GM21723 (cell line): Measurements from ENCODE around the gene HMCN2.

ENCODE experiments used
- ATAC-seq: cut with Tn5 transposase; IDR thresholded peaks from one replicate; pipeline ENCODE4 v1.9.1; 2021; ENCODE audit warnings: mild to moderate bottlenecking, moderate library complexity; ENCODE audit not compliant: unreplicated experiment

The HMCN2 gene

DNA sequence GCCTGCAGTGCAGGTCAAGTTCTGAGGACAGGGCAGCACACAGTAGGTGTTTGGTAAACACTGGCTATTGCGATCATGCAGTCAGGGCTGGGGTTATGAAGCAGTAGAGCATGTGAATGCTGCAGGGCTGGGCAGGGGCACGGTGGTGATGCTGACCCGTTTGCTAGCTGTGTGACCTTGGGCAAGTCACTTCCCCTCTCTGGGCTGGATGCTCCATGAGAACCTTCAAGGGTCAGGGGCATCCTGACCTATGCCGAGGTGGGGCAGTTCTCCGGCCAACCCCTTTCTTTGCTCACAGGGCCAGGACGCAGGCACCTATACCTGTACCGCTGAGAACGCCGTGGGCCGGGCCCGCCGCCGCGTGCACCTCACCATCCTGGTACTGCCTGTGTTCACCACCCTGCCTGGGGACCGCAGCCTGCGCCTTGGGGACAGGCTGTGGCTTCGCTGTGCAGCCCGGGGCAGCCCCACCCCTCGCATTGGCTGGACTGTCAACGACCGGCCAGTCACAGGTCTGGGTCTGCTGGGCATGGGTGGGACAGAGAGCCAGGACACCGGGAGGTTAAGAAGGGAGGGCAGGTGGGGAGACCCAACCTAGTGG lies 140.2 kb downstream of the HMCN2 start:
- no peak for ATAC-seq

DNA sequence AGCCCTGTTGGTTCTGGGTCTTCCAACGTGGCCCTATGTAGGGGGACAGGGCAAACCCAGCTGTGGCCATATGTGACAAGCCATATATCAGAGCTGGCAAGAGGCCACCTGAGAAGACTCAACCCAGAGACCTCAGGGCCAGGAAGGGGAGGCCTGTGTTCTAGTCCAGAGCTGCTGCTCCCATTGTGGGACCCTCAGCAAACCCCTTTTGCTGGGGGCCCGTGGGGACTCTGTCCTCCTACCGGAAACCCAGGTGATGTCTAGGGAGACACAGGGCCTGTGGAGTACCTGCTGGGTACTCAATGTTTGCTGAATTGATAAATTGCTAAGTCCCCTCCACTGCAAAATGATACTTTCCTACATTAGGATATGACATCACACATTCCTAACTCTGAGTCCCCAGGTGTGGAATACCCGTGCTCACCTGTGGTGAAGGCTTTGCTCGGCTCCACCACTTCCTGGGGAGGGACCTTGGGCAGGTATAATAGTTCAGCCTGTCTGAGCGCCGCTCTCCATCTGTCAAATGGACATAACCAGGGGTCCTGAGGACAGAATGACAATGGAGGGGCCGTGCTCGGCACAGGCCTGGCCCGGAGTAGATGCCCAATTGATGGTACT lies 140.8 kb downstream of the HMCN2 start:
- no peak for ATAC-seq

DNA sequence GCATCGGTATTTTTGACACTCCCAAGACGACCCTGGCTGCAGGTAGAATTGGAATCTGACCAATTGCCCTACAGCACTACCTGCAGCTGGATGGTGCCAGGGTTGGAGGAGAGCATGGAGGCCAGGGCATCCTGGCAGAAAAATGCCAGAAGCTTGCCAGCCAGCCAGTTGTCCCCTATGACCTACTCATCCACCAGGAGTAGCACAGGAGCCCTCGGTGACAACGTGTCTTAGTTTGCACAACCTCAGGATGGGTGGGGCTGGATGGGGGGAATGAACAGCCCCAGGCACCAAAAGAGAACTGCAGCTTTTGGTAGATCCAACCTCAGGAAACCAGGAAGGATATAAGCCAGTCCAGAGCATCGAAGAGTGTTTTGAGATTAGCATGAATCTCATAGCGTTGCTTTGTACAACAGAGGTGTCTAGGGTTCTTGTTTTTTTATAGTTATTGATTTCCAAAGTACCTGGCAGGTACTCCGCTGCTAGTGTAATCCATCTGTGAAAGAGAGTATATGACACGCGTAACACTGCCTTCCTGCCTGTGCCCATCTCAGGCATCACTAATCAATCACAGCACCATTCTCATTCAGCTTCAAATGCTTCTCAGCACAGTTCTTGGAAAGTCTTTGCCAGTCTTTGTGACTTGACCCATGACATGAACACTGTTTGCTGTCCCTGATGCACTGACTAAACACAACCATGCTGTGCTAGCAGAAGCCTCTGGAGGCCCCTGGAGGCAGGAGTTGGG lies 142.5 kb downstream of the HMCN2 start:
- no peak for ATAC-seq

DNA sequence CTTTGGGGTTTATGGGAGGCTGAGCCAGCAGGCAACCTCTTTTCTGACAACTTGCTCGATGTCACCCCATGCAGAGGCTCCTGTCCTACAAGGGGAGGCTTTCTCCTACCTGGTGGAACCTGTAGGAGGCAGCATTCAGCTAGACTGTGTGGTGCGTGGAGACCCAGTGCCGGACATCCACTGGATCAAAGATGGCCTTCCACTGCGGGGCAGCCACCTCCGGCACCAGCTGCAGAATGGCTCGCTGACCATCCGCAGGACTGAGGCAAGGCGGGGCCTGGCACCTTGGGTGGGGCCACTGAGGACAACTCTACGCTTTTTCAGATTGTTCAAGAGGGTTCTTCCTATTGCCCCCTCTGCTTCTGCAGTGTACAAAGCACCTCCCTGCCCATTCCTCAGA lies 143.1 kb downstream of the HMCN2 start:
- ATAC-seq = no peak

DNA sequence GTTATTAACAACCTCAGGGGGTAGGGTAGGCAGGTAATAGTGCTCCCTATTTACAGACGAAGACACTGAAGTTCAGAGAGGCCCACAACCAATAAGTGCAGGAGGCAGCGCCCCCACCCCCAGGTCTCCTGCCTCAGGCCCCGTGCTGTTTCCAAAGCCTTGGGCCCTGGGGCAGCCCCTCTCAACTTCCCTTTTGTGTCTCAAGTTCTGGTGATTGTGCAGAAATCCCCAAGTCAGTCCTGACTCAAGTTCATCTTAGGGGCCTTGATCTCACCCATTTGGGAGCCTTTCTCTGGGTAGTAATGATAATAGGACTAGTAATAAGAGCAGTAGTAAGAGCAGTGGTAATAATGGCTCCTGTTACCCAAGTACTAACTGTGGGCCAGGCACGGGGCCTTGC lies 143.7 kb downstream of the HMCN2 start:
- ATAC-seq = no peak

DNA sequence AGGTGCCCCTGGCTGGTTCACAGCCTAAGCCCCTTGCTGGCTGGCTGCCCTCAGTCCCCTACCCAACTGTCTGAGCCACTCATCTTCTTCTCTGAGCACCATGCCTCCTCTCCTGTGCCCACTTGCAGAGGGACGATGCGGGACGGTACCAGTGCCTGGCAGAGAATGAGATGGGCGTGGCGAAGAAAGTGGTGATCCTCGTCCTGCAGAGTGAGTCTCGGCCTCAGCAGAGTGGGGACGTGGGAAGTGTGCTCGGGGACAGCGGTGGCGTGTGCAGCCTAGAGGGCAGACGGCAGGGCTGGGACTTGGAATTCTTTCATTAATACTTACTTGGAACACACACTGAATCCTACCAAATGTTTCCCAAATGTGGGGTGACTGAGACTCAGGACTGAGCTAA lies 144.9 kb downstream of the HMCN2 start:
- no peak for ATAC-seq

DNA sequence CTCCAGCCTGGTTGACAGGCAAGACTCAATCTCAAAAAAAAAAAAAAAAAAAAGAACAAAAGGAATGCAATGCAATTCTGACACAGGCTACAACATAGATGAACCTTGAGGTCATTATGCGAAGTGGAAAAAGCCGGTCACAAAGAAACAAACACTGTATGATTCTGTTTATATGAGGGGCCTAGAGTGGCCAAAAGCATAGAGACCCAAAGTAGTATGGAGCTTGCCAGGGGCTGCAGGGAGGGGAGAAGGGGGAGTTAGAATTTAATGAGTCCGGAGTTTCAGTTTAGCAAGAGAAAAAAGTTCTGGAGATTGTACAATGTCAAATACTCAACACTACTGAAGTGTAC lies 146.0 kb downstream of the HMCN2 start:
- no peak for ATAC-seq

DNA sequence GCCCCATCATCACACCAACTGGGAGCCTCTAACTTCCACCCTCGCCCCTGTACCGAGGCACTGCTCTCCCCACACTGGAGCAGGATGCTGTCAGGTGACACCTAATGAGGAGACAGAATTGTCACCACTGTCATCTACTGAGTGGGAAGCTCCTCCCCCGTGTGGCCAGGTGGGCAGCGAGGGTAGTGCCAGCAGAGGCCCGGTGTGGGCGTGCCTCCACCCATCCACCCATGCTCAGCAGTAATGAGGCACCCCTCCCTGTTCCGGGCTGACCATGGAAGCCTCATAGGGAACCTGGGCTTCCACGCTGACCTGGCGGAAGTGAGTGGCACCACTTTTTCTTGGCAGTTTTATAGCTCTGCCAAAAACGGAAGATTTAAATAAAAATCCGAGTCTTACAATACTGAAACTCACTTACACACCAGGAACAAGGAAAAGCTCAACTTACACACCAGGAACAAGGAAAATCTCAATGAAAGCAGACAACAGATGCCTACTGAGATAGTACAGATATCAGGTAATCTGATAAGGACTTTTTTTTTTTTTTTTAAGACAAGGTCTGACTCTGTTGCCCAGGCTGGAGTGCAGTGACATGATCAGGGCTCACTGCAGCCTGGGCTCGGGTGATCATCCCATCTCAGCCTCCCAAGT lies 148.6 kb downstream of the HMCN2 start:
- no peak for ATAC-seq

DNA sequence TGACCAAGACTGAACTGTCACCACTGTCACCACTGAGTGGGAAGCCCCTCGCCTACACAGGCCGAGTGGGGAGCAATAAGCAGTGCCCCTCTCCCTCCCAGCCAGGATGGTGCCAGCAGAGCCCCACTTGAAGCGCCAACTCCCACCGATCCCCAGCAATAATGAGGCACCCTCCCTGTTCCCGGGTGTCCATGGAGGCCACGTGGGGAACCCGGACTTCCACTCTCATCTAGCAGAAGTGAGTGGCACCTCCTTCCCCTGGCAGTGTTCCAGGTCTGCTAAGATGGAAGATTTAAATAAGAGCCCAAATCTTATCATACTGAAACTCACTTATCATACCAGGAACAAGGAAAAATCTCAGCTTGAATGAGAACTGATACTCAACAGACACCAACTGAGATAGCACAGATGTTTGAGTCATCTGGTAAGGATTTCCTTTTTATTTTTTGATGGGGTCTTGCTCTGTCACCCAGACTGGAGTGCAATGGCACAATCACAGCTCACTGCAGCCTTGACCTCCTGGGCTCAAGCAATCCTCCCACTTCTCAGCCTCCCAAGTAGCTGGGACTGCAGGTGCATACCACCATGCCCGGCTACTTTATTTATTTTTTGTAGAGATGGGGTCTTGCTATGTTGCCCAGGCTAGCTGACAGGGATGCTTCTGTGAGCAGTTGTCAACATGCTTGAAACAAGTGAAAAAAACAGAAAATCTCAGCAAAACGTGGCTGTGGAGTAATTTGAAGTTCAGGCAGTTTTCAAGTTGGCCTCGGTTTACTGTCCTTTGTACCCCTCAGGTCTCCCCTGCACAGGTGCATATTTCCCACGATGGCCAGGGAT lies 149.6 kb downstream of the HMCN2 start:
- no peak for ATAC-seq

DNA sequence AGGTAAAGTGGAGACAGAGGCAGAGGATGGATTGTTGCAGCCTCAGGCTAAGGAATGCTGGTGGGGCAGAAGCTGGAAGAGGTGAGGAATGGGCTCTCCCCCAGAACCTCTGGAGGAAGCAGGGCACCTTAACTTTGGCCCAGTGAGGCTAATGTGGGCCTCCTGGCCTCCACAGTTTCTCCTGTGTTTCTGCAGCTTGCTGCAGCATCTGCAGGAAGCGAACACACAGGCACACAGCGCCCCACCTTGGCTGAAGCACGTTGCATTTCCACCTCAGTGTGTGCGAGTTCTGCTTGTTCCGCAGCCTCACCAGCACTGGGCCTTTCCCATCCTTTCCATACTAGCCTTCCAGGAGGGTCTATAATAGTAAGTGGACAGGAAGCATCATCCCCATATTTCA lies 152.0 kb downstream of the HMCN2 start:
- ATAC-seq = no peak

DNA sequence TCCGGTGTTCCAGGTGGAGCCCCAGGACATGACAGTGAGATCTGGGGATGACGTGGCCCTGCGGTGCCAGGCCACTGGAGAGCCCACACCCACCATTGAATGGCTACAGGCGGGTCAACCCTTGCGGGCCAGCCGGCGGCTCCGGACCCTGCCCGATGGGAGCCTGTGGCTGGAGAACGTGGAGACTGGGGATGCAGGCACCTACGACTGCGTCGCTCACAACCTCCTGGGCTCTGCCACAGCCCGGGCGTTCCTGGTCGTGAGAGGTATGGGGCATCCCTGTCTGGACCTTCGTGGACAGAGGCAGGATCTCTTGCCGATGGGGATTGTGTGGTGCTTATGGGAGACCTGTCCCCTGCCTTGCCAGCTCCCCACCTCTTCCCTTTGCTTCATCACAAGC lies 153.2 kb downstream of the HMCN2 start:
- no peak for ATAC-seq

DNA sequence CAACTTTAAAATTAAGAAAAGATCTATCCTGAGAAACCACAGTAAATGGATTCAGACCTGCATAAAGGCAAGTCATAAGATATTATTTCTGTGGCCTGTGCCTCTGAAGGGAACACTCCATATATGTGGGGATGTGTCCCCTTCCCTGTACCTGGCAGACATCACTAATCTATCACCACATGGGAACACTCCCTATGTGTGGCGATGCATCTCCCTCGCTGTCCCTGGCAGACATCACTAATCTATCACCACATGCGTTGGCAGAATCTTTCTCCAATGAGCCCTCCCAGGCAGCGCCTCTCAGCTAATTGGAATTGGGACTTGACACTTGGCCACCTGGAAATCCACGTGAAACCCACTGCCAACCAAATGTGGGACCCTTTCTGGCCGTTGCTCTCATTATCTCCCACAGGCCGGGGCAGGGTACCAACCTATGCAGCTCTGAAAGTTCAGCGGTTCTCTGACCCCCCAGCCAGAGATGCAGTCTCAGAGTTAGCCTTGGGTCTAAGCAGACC lies 154.0 kb downstream of the HMCN2 start:
- no peak for ATAC-seq

DNA sequence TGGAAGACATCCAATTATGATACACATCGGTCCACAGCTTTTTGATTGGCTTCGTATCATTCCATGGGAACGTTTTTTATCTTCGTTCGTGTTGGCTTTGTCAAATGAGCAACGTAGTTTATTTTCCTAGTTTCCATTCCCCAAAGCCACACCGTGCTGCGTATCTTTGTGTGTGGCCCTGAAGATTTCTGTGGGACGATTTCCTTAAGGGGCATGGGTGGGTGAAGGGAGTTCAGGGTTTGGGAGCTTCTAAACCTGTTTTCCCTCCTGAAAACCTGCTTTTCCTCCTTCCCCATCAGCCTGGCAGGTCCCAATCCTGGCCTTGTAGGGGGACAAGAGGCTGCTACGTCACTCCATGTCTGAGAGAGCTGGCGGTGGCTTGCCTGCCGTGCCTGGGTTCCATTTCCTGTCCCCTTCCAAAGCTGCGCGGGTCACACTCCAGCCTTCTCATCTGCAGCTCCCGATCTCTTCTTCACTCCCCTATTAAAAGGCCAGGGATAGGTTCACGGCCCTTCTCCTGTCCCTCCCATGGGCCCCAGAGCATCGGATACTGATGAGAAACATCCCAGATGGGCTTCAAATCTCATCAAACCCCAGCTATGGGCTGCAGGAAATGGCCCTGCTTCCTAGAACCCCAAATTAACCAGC lies 155.7 kb downstream of the HMCN2 start:
- ATAC-seq = no peak

DNA sequence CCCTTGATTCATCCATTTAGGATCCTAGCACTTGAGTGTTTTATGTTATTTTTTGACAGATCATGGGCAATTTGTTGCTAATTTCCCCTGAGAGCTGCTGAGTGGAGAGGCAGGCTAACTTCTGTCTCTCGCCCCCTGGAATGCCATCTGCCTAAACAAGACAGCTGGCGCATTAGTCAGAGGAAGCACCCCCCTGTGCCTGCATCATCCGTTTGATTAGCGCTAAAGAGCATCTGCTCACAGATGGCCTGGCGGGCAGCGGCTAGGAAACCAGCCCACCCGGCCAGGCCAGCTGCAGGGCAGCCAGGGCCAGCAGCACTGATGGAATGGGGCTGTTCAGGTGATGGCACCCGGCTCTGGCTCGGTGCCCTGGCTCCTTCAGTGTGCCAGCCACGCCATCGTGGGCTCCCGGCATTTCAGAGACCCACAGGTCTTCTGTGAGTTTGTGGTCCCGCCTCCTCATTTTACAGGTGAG lies 156.3 kb downstream of the HMCN2 start:
- no peak for ATAC-seq

DNA sequence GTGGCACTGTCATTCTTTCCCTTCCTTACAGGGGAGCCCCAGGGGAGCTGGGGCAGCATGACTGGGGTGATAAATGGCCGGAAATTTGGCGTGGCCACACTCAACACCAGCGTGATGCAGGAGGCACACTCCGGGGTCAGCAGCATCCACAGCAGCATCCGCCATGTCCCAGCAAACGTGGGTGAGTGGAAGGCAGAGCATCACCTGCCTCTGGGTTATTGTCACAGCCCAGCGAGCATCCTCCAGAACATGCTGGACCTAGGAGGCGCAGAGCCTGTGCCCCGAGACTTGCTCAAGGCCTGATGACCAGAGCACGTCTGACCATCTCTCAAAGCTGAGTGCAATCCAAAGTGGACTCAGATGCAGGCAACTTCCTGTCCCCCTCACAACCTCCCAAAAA lies 157.0 kb downstream of the HMCN2 start:
- no peak for ATAC-seq

DNA sequence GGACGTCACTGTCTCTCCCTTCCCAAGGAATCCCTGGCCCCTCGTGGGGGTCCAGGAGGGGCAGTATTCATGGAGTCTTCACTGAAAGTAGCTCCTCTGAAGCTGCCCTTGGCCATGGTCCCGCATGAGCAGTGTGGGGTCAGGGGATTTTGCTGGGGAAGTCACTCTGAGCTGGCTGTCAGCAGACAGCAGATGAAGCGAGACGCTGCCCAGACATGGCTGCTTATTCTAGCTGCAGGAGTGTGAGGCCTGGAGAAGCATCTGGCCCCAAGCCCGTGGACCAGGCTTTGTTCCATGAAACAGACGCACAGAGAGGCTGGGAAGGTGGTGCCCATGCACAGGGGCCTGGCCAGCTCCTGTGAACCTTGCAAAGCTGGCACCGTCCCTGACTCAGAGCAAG lies 157.7 kb downstream of the HMCN2 start:
- no peak for ATAC-seq

DNA sequence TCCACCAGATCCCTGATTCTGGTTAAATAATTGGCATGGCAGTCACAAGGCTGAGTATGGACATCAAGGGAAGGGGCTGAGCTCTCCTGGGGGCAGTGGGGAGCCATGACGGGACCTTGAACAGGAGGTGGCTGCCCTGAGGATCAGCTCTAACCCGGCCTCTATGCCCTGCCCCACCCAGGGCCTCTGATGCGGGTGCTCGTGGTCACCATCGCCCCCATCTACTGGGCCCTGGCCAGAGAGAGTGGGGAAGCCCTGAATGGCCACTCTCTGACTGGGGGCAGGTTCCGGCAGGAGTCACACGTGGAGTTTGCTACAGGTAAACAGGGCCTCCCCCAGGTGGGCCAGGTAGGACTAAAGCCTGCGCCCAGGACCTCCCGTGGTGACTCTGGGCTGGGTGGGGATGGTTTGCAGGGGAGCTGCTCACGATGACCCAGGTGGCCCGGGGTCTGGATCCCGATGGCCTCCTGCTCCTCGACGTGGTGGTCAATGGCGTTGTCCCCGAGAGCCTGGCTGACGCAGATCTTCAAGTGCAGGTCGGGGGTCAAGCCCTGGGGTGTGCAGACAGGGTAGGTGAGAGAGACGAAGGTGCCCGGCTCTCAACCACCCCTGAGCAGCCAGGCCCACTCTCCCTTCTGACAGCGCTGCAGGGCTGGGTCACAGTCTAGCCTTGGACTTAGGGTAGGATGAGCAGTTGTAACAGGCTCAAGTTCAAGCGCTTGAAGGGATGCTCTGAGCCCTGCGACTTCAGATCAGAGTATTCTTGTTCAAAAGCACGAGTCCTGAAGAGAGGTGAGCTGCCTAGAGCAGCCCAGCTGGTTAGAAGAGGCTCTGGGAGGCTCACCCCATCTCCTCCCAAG lies 159.3 kb downstream of the HMCN2 start:
- ATAC-seq = no peak

DNA sequence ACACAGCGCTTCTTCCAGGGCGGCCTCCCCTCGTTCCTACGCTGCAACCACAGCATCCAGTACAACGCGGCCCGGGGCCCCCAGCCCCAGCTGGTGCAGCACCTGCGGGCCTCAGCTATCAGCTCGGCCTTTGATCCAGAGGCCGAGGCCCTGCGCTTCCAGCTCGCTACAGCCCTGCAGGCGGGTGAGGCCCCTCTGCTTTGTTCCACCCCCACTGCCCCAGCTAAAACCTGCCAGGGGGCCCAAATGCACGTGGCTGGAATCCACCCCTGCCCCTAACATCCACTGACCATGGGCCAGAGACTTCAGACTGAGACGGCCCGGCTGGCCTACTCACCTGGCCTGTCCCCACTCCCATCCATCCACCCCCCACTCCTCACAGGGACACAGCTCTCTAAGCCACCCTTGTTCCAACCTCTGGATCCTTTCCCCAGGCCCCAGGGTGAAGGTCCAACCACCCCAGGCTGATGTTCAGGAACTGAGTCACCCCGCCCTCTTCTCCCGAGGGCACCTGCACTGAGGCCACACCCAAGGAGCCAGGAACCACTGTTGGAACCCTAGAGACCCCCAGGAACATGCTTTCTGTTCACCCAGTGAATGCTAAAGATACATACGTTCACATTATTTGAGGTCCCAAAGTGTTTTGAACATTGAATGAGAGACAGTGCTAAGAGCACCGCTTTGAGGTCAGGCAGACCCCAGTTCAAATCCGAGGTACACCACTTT lies 160.3 kb downstream of the HMCN2 start:
- no peak for ATAC-seq

DNA sequence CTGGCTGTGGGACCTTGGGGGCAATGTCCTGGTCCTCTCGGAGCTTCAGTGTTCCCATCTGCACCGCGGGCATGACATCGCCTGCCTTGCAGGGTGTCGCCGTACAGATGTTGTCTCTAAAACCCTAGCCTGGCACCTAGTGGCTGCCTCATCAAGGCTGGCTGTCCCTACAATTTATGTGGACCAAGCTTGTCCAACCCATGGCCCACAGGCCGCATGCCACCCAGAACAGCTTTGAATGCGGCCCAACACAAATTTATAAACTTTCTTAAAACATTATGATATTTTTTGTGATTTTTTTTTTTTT lies 160.9 kb downstream of the HMCN2 start:
- no peak for ATAC-seq
